K562 (cell line): ENCODE measurements around the gene GAA. TPM values are rescaled to one million over a fixed set of nuclear protein-coding genes. Genes with fewer than 3 reads are reported as not detected.

ENCODE experiments used
- ARID1B ChIP-seq: fragments of 450-650 bp; IDR thresholded peaks from 2 replicates; pipeline ENCODE4 v1.6.1; 2016; ENCODE audit warnings: antibody characterized with exemption, mild to moderate bottlenecking, inconsistent platforms
- C11orf30 ChIP-seq: fragments of 450-650 bp; IDR thresholded peaks from 2 replicates; pipeline ENCODE4 v1.6.1; 2016; ENCODE audit warnings: low read depth, mild to moderate bottlenecking
- CTBP1 ChIP-seq: fragments of 450-650 bp; IDR thresholded peaks from 2 replicates; pipeline ENCODE4 v1.6.1; 2016; ENCODE audit warnings: borderline replicate concordance
- E2F6 ChIP-seq, 2 experiments: IDR thresholded peaks; 2 replicates each; pipeline ENCODE4 v1.6.1; 2011; ENCODE audit warnings: borderline replicate concordance in 1 of 2, control low read depth in 1 of 2, low read depth in 1 of 2, low read length in 1 of 2, mild to moderate bottlenecking in 1 of 2, mixed read lengths in 1 of 2, moderate library complexity in 1 of 2; ENCODE audit not compliant: insufficient read depth in 1 of 2, insufficient read length in 1 of 2, poor library complexity in 1 of 2, severe bottlenecking in 1 of 2; ENCODE audit errors: extremely low read depth in 1 of 2
- EHMT2 ChIP-seq: fragments of 450-650 bp; IDR thresholded peaks from 2 replicates; pipeline ENCODE4 v1.6.1; 2018; ENCODE audit warnings: antibody characterized with exemption
- ETV5 ChIP-seq: sonication (generic); formaldehyde crosslinking; IDR thresholded peaks from 2 replicates; pipeline ENCODE4 v1.4.0; 2020; ENCODE audit warnings: low read depth, mild to moderate bottlenecking, missing genetic modification reagents
- HMGN3 ChIP-seq: IDR thresholded peaks from 2 replicates; pipeline ENCODE4 v1.6.1; 2011; ENCODE audit warnings: borderline replicate concordance, low read depth, mild to moderate bottlenecking, mixed read lengths, low read length; ENCODE audit not compliant: insufficient read length; ENCODE audit errors: extremely low read depth
- KLF1 ChIP-seq: fragments of 450-650 bp; IDR thresholded peaks from 2 replicates; pipeline ENCODE4 v1.6.1; 2016; ENCODE audit warnings: missing genetic modification characterization, missing compliant biosample characterization
- MAFK ChIP-seq: IDR thresholded peaks from 2 replicates; pipeline ENCODE4 v1.6.1; 2011; ENCODE audit warnings: low read length, improper control_type of control experiment
- MECOM ChIP-seq: fragments of 250-450 bp; sonication (Bioruptor Pico); IDR thresholded peaks from 2 replicates; pipeline ENCODE4 v1.8.0; 2022; ENCODE audit warnings: inconsistent platforms
- NFE2L1 ChIP-seq: fragments of 450-650 bp; IDR thresholded peaks from 2 replicates; pipeline ENCODE4 v1.6.1; 2016; ENCODE audit warnings: missing genetic modification characterization, low read depth, mild to moderate bottlenecking, missing compliant biosample characterization, moderate library complexity, borderline replicate concordance
- NR2F6 ChIP-seq: fragments of 450-650 bp; formaldehyde crosslinking; IDR thresholded peaks from 2 replicates; pipeline ENCODE4 v1.4.0; 2020; ENCODE audit warnings: mild to moderate bottlenecking
- NR4A1 ChIP-seq, 2 experiments: fragments of 250-450 bp in 1 of 2; fragments of 450-650 bp in 1 of 2; sonication (Bioruptor Pico) in 1 of 2; IDR thresholded peaks; 2 replicates each; pipeline versions ENCODE4 v1.4.0 to v1.6.1; 2016 to 2020; ENCODE audit warnings: mild to moderate bottlenecking in 2 of 2, missing compliant biosample characterization in 1 of 2, missing genetic modification characterization in 1 of 2, moderate library complexity in 1 of 2
- POLR2H ChIP-seq: IDR thresholded peaks from 2 replicates; pipeline ENCODE4 v1.6.1; 2016; ENCODE audit warnings: missing genetic modification characterization, low read depth, mild to moderate bottlenecking, control low read depth, missing compliant biosample characterization, moderate library complexity
- RERE ChIP-seq: sonication (generic); formaldehyde crosslinking; IDR thresholded peaks from 2 replicates; pipeline ENCODE4 v1.8.0; 2023; ENCODE audit warnings: missing genetic modification reagents, mild to moderate bottlenecking, borderline replicate concordance
- SMARCE1 ChIP-seq: fragments of 450-650 bp; IDR thresholded peaks from 2 replicates; pipeline ENCODE4 v1.7.1; 2016; ENCODE audit warnings: mild to moderate bottlenecking
- SNIP1 ChIP-seq: fragments of 450-650 bp; IDR thresholded peaks from 2 replicates; pipeline ENCODE4 v1.7.1; 2017; ENCODE audit warnings: low read depth, mild to moderate bottlenecking
- WHSC1 ChIP-seq: IDR thresholded peaks from one replicate; pipeline ENCODE4 v1.6.1; 2012; ENCODE audit warnings: low read length, control low read depth, inconsistent platforms
- ZNF316 ChIP-seq: fragments of 450-650 bp; IDR thresholded peaks from 2 replicates; pipeline ENCODE4 v1.6.1; 2016
- ZNF778 ChIP-seq: fragments of 450-650 bp; formaldehyde crosslinking; IDR thresholded peaks from 2 replicates; pipeline ENCODE4 v1.4.0; 2020; ENCODE audit warnings: mild to moderate bottlenecking, moderate library complexity
- polyA plus RNA-seq, 8 experiments: library from polyadenylated mRNA; depleted of rRNA in 4 of 8; stranded (reverse) in 5 of 8; unstranded in 3 of 8; fragments of >200 nt; fragmentation: Nextera tagmentation in 2 of 8; fragmentation: Illumina TruSeq in 1 of 8; extraction: Ambion mirVana in 2 of 8; extraction: Trizol in 1 of 8; gene quantifications; 2 replicates each; pipeline versions ENCODE4 v1.2.1 to v1.2.3, GENCODE V29; 2011 to 2014; ENCODE audit warnings: inconsistent platforms in 1 of 8, missing spikeins in 1 of 8
- total RNA-seq, 7 experiments: library from RNA; depleted of rRNA in 6 of 7; stranded (reverse); fragments of >200 nt in 6 of 7; fragmentation: Illumina TruSeq in 2 of 7; extraction: Trizol in 2 of 7; gene quantifications; 2 replicates each; pipeline versions ENCODE4 v1.2.1 to v1.2.3, GENCODE V29; 2011 to 2021; ENCODE audit warnings: low replicate concordance in 1 of 7

Gene GAA
- total and polyA plus RNA-seq, 9 of the 15 experiments (the other 6 are each of a cell fraction or from before 2014, with no cell fraction given), result 0.15 to 6.4 (median 1.7) TPM

- TF ChIP-seq NR2F6 (CRISPR knock-in tag) (no peak), RERE (CRISPR knock-in tag) (no peak), EHMT2 (peak; percentile 58; the same call in 1 of the 2 replicates), NR4A1 (CRISPR knock-in tag; IDR thresholded peaks at IDR 0.05) (no peak), NR4A1 (tag; IDR thresholded peaks at IDR 0.05) (peak; percentile 21; the same call in 1 of the 2 replicates), ETV5 (no peak), MAFK (peak; percentile 73), SNIP1 (no peak), HMGN3 (peak; percentile 39), E2F6 (IDR thresholded peaks at IDR 0.05; ENCODE audit: borderline replicate concordance in 1 of 2, extremely low read depth in 1 of 2, insufficient read depth in 1 of 2, insufficient read length in 1 of 2, low read depth in 1 of 2, low read length in 1 of 2, poor library complexity in 1 of 2, severe bottlenecking in 1 of 2) (peak in 1 of 2 experiments; percentile 19), C11orf30 (peak; percentile 93), SMARCE1 (peak; percentile 42; the same call in 1 of the 2 replicates), CTBP1 (peak; percentile 15; the same call in 1 of the 2 replicates), NFE2L1 (tag) (peak; percentile 84), ARID1B (peak; percentile 50; the same call in 1 of the 2 replicates), WHSC1 (no peak), POLR2H (tag) (no peak), ZNF778 (CRISPR knock-in tag) (no peak), ZNF316 (peak; percentile 92), MECOM (CRISPR knock-in tag) (peak; percentile 20; the same call in 1 of the 2 replicates), KLF1 (tag) (no peak)
Measured at GRCh38 chr17:80063830-80064585, 37.4 kb upstream of the GAA start (continued).
